Thyroid gland (tissue), 4 donors: Measurements from ENCODE around the gene GREB1L.

ENCODE experiments used
- CTCF ChIP-seq, 6 experiments: fragments of 200-600 bp in 3 of 6; fragments of 450-650 bp in 3 of 6; sonication (generic) in 3 of 6; IDR thresholded peaks; one replicate each; pipeline ENCODE4 v1.5.1; 2016 to 2019; ENCODE audit warnings: antibody characterized with exemption in 6 of 6, mild to moderate bottlenecking in 2 of 6, inconsistent platforms in 1 of 6, moderate library complexity in 1 of 6
- POLR2A ChIP-seq, 2 donors: fragments of 450-650 bp; IDR thresholded peaks; one replicate each; pipeline ENCODE4 v1.6.1; 2017; ENCODE audit warnings: antibody characterized with exemption in 2 of 2, mild to moderate bottlenecking in 2 of 2, moderate library complexity in 1 of 2

- no peak for TF ChIP-seq CTCF (IDR thresholded peaks at IDR 0.05)
- no peak for TF ChIP-seq POLR2A (IDR thresholded peaks at IDR 0.05)
Observed at GRCh38 chr18:21393986-21394385, 152.0 kb downstream of the GREB1L start.
